GM12872 (cell line): ENCODE data around the gene TSTD1.

Experiments
- TF ChIP-seq, protein P1 (sequence below): IDR thresholded peaks from 3 replicates; pipeline ENCODE4 v1.5.1; 2011; ENCODE audit warnings: low read depth, mild to moderate bottlenecking, low read length, moderate library complexity; ENCODE audit not compliant: insufficient read depth

The TSTD1 gene

GRCh38 chr1:161047436-161048420 lies 9.0 kb upstream of the TSTD1 start:
- TF ChIP-seq, protein P1, sequence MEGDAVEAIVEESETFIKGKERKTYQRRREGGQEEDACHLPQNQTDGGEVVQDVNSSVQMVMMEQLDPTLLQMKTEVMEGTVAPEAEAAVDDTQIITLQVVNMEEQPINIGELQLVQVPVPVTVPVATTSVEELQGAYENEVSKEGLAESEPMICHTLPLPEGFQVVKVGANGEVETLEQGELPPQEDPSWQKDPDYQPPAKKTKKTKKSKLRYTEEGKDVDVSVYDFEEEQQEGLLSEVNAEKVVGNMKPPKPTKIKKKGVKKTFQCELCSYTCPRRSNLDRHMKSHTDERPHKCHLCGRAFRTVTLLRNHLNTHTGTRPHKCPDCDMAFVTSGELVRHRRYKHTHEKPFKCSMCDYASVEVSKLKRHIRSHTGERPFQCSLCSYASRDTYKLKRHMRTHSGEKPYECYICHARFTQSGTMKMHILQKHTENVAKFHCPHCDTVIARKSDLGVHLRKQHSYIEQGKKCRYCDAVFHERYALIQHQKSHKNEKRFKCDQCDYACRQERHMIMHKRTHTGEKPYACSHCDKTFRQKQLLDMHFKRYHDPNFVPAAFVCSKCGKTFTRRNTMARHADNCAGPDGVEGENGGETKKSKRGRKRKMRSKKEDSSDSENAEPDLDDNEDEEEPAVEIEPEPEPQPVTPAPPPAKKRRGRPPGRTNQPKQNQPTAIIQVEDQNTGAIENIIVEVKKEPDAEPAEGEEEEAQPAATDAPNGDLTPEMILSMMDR = no peak

GRCh38 chr1:161046605-161047228 lies 8.0 kb upstream of the TSTD1 start:
- TF ChIP-seq, protein P1 = no peak

DNA sequence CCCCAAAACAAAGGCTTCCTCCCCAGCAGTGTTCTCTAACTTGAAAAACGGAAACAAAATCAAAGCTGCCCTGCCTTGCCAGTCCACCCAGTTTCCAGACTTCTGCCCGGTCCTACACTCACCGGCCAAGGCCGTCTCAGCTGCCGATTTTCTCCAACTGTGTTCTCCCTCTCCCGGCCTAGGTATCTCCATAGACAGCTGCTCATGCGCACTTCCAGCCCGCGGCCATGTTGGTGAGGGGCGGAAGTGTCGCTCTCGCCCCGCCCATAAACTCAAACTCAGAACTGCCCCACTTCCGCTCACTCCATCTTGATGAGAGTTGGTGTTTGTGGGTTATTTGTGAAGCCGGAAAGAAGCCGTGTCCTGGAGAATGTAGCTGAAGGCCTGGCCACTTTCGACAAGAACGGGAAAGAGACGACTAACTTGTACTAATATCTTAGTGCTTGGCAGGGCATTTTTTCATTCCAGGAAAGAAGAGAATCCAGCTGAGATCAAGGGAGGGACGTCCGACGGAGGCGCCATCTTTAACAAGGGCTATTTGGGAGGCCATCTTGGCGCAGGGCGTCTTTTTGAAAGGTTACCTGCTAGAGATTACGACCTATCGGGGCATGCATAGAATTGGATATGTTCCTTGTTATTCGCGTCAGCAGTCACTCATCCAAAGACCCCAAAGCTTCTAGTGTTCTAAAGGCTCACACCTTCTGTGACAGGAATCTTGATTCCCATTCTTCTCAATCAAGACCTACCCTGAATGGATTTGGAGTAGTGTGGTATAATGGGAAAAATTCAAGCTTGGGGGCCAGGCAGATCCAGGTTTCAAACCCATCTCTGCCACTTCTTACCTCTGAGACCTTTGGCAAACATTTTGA lies 7.2 kb upstream of the TSTD1 start, which contains the start of gene USF1:
Gene USF1, minus strand, starts transcription at position 242 of the 869 bp plus-strand sequence. CDS start 2,702 bp downstream, outside the sequence.
- TF ChIP-seq, protein P1 = no peak

- TF ChIP-seq, protein P1 = no peak
Measured at GRCh38 chr1:161044908-161045735, 6.4 kb upstream of the TSTD1 start.

GRCh38 chr1:161044535-161044907 lies 5.8 kb upstream of the TSTD1 start:
- TF ChIP-seq, protein P1 = no peak

GRCh38 chr1:161039546-161039945 lies 782 bp upstream of the TSTD1 start:
- TF ChIP-seq, protein P1 = no peak
